ENCODE measurements around the gene UBTD2.
"Not testable (repeated sequence)": the region's sequence is repeated elsewhere in the genome, so short reads cannot be mapped to it uniquely, and the experiment has no call there.

Gene UBTD2

DNA sequence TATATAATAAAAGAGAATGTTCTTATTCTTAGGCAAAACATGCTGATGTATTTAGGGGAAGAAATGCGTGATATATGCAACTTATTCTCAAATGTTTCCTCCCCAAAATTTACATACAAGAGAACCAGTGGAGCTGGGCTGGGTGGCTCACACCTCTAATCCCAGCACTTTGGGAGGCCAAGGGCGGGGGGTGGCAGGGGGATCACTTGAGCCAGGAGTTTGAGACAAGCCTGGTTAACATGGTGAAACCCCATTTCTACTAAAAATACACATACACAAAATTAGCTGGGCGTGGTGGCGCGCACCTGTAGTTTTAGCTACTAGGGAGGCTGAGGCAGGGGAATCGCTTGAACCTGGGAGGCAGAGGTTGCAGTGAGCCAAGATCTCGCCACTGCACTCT is 27.5 kb upstream of the UBTD2 start:
- H3K36me3 ChIP-seq (ENCODE audit: control insufficient read depth, insufficient read depth, low read length): no peaks in the 10 kb centered on the region
- H3K4me3 ChIP-seq (ENCODE audit: low read depth, low read length): no peak overlapping the region
- no peaks in the 10 kb centered on the region for H3K4me1 ChIP-seq (ENCODE audit: control insufficient read depth, insufficient read depth, low read length)
- H3K9me3 ChIP-seq (ENCODE audit: control insufficient read depth, insufficient read depth, low read length): no peaks in the 10 kb centered on the region
- no peaks in the 10 kb centered on the region for H3K27me3 ChIP-seq (ENCODE audit: control insufficient read depth, insufficient read depth, low read length)
- H3K9ac ChIP-seq (ENCODE audit: low read depth, low read length): no peak overlapping the region

DNA sequence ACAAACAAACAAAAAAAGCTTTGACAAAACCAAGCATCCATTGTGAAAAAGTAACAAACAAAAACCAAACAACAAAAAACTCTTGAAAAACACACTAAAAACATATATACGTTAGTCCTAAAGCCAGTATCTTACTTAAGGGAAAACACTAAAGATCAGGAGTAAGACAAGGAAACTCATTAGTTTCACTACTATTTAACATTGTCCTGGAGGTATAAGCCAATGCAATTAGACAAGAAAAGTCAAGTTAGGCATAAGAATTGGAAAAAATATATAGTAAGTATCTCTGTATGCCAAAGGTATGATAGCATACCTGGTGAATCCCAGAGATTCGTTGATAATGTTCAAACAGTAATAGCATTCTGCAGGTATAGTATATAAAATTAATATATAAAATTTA is 21.8 kb upstream of the UBTD2 start:
- Histone ChIP-seq H3K4me1 (ENCODE audit: control insufficient read depth, insufficient read depth, low read length) (no peaks in the 10 kb centered on the region), H3K27me3 (ENCODE audit: control insufficient read depth, insufficient read depth, low read length) (no peaks in the 10 kb centered on the region), H3K9ac (ENCODE audit: low read depth, low read length) (no peak overlapping the region), H3K36me3 (ENCODE audit: control insufficient read depth, insufficient read depth, low read length) (no peaks in the 10 kb centered on the region), H3K9me3 (ENCODE audit: control insufficient read depth, insufficient read depth, low read length) (no peaks in the 10 kb centered on the region), H3K4me3 (ENCODE audit: low read depth, low read length) (no peak overlapping the region)

DNA sequence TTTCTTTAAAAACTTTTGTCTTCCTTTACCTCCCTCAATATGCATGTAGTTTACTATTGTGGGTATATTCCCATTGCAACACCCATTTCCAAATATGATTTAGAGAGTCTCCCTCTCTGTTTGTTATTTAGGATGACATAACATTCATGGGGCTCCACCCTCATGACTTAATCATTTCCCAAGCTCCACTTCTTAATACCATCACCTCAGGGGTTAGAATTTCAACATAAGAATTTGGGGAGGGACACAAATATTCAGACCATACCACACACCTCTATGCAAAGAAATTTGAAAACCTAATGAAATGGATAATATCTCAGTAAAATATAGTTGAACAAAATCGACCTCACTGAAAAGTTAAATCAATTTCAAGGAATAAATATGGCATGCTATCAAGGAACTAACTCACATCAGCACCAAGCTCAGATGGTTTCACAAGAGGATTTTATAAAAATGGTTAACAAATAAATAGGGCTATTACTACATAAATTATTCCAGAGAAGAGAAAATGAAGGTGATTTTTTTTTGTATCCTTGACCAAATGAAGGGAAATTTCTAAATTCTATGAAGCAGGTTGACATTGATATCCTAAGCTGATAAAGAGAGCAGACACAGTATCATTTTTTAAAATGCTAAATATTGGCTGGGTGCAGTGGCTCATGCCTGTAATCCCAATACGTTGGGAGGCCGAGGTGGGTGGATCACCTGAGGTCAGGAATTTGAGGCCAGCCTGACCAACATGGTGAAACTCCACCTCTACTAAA is 20.2 kb upstream of the UBTD2 start:
- H3K27me3 ChIP-seq (ENCODE audit: control insufficient read depth, insufficient read depth, low read length): no peaks in the 10 kb centered on the region
- no peaks in the 10 kb centered on the region for H3K9me3 ChIP-seq (ENCODE audit: control insufficient read depth, insufficient read depth, low read length)
- H3K4me1 ChIP-seq (ENCODE audit: control insufficient read depth, insufficient read depth, low read length): no peaks in the 10 kb centered on the region
- no peaks in the 10 kb centered on the region for H3K36me3 ChIP-seq (ENCODE audit: control insufficient read depth, insufficient read depth, low read length)
- no peak overlapping the region for H3K4me3 ChIP-seq (ENCODE audit: low read depth, low read length)
- H3K9ac ChIP-seq (ENCODE audit: low read depth, low read length): no peak overlapping the region

DNA sequence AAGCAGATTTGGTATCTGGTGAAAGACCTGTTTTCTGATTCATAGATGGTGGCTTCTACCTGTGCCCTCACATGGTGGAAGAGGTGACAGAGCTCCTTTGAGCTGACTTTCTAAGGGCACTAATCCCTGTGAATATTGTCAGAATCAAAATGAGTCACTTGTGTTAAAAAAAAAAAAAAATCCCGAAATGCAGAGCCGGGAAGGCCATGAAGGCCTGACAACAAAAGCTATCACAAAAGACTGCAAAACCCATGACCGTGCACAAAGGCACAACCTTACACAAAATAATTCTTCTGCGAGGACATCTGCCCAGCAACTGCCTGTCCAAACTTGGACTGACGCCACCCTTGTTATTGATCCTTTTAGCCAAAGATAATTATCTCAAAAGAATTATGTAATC is 19.6 kb upstream of the UBTD2 start:
- Histone ChIP-seq H3K9ac (ENCODE audit: low read depth, low read length) (no peak overlapping the region), H3K4me1 (ENCODE audit: control insufficient read depth, insufficient read depth, low read length) (no peaks in the 10 kb centered on the region), H3K4me3 (ENCODE audit: low read depth, low read length) (no peak overlapping the region), H3K27me3 (ENCODE audit: control insufficient read depth, insufficient read depth, low read length) (no peaks in the 10 kb centered on the region), H3K9me3 (ENCODE audit: control insufficient read depth, insufficient read depth, low read length) (no peaks in the 10 kb centered on the region), H3K36me3 (ENCODE audit: control insufficient read depth, insufficient read depth, low read length) (no peaks in the 10 kb centered on the region)

DNA sequence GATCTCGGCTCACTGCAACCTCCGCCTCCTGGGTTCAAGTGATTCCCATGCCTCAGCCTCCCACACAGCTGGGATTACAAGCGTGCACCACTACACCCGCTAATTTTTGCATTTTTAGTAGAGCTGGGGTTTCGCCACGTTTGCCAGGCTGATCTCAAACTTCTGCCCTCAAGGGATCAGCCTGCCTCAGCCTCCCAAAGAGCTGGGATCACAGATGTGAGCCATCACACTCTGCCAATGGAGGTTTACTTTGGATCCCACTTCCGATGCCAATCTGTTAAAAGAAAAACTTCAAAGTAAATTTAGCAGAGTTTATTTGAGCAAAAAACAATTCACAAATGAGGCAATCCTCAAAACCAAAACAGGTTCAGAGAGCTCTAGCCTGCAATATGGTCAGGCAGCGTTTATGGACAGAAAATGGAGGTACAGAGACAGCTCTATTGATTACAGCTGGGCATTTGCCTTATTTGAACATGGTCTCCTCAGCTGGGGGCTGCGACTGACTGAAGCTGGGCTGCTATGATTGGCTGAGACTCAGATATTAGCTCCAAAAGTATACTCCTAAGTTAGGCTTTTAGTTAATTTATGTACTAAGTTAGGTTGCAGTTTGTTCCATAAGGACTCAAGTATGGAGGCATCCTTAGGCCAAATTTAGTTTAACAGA is 18.6 kb upstream of the UBTD2 start:
- Histone ChIP-seq H3K27me3 (ENCODE audit: control insufficient read depth, insufficient read depth, low read length) (no peaks in the 10 kb centered on the region), H3K4me3 (ENCODE audit: low read depth, low read length) (no peak overlapping the region), H3K4me1 (ENCODE audit: control insufficient read depth, insufficient read depth, low read length) (no peaks in the 10 kb centered on the region), H3K36me3 (ENCODE audit: control insufficient read depth, insufficient read depth, low read length) (no peaks in the 10 kb centered on the region), H3K9me3 (ENCODE audit: control insufficient read depth, insufficient read depth, low read length) (no peaks in the 10 kb centered on the region), H3K9ac (ENCODE audit: low read depth, low read length) (no peak overlapping the region)

DNA sequence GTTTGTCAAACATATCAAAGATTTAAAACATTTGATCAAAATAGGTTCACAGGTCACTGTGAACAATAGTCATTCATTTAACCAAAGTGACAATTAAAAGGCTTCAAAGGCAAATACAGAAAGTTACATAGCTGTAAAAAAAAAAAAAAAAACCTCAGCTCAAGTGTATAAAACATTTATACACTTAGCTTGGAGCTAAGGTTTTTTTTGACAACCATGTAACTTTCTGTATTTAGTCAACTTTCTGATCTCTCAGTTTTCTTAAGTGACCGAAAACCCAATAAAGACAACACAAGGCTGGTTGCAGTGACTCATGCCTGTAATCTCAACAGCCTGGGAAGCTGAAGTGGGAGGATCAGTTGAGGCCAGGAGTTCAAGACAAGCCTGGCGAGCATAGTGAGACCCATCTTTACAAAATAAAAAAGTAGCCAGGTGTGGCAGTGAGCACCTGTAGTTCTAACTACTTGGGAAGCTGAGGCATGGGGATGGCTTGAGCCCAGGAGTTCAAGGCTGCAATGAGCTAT is 16.4 kb upstream of the UBTD2 start:
- Histone ChIP-seq H3K4me1 (ENCODE audit: control insufficient read depth, insufficient read depth, low read length) (no peaks in the 10 kb centered on the region), H3K9me3 (ENCODE audit: control insufficient read depth, insufficient read depth, low read length) (no peaks in the 10 kb centered on the region), H3K36me3 (ENCODE audit: control insufficient read depth, insufficient read depth, low read length) (no peaks in the 10 kb centered on the region), H3K27me3 (ENCODE audit: control insufficient read depth, insufficient read depth, low read length) (no peaks in the 10 kb centered on the region), H3K9ac (ENCODE audit: low read depth, low read length) (no peak overlapping the region), H3K4me3 (ENCODE audit: low read depth, low read length) (no peak overlapping the region)

DNA sequence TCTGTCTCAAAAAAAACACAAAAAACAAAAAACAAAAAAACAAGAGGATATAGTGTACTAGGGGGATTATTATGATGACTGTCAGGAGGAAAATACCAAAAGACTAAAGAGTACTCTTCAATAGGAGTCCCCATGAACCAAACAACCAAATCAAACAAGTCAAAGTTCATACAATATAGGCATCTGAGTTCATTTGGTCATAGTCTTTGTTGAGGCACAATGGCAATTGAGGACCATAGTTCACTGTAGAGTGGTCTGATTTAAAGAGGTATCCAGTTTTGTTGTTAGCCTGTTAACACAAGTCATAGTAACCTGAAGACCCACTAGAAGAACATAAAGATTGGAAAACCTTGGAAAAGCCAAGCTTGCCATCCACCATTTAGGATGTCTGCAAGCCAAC is 11.3 kb upstream of the UBTD2 start:
- Histone ChIP-seq H3K4me3 (ENCODE audit: low read depth, low read length) (no peak overlapping the region), H3K9me3 (ENCODE audit: control insufficient read depth, insufficient read depth, low read length) (no peaks in the 10 kb centered on the region), H3K4me1 (ENCODE audit: control insufficient read depth, insufficient read depth, low read length) (no peaks in the 10 kb centered on the region), H3K9ac (ENCODE audit: low read depth, low read length) (no peak overlapping the region), H3K36me3 (ENCODE audit: control insufficient read depth, insufficient read depth, low read length) (no peaks in the 10 kb centered on the region), H3K27me3 (ENCODE audit: control insufficient read depth, insufficient read depth, low read length) (no peaks in the 10 kb centered on the region)

DNA sequence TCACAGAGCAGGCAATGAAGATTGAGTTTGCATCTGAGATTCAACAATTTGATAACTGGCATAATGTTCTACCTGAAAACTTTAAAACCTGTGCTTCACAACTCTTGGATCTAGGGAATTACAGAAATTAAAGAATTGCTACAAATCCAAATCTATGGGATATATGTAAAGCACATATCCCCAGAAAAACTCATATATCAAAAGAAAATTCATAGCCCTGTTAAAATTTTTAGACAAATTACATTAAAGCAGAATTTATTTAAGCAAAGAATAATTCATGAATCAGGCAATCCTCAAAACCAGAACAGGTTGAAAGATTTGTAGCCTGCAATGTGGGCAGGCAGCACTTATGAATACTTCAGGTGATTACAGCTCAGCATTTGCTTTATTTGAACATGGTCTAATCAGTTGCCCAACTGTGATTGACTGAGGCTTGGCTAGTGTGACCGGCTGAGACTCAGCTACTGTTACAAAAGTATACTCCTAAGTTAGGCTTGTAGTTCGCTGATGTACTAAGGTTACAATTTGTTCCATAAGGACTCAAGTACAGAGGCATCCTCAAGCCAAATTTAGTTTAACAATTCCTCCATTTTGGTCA is 10.3 kb upstream of the UBTD2 start:
- no peaks in the 10 kb centered on the region for H3K27me3 ChIP-seq (ENCODE audit: control insufficient read depth, insufficient read depth, low read length)
- no peak overlapping the region for H3K9ac ChIP-seq (ENCODE audit: low read depth, low read length)
- no peaks in the 10 kb centered on the region for H3K36me3 ChIP-seq (ENCODE audit: control insufficient read depth, insufficient read depth, low read length)
- no peaks in the 10 kb centered on the region for H3K9me3 ChIP-seq (ENCODE audit: control insufficient read depth, insufficient read depth, low read length)
- no peaks in the 10 kb centered on the region for H3K4me1 ChIP-seq (ENCODE audit: control insufficient read depth, insufficient read depth, low read length)
- no peak overlapping the region for H3K4me3 ChIP-seq (ENCODE audit: low read depth, low read length)

DNA sequence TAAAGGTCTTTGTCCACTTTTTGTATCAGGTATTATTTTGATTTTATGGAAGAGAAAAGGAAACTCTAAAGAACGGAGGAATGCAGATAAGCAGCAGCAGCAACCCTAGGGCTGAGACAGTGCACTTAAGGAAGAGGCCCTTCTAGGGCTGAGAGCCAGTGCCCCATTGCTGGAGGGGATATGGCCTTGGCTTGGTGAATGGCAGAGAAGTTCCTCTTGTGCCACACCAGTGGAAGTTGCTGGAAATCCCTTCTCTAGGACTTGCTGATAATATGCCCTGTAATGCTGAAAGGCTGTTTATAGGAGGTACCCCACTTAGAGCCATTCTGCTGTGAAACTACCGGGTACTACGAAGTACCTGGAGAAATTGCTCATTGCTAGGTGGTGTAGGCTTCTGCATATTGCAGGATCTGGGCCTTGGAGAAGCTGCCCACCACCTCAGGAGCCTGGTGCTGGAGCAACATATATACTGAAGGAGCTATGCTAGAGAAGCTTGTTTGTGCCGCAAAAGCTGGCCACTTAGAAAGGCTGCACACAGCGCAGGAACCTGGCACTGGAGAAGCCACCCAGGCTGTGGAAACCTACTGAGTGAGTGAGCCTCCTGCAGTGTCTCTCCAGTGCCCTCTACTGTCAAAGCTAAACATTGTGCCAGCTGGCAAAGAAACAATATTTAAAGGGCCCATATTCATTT is 9.6 kb upstream of the UBTD2 start:
- no peaks in the 10 kb centered on the region for H3K27me3 ChIP-seq (ENCODE audit: control insufficient read depth, insufficient read depth, low read length)
- no peak overlapping the region for H3K4me3 ChIP-seq (ENCODE audit: low read depth, low read length)

DNA sequence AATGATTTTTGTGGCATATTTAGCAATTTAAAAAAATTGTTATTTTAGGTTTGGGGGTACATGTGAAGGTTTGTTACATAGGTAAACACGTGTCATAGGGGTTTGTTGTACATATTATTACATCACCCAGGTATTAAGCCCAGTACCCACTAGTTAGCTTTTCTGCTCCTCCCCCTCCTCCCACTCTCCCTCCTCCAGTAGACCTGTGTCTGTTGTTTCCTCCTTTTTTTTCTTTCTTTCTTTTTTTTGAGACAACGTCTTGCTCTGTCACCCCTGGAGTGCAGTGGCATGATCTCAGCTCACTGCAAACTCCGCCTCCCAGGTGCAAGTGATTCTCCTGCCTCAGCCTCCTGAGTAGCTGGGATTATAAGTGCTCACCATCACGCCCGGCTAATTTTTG is 8.3 kb upstream of the UBTD2 start:
- H3K4me3 ChIP-seq (ENCODE audit: low read depth, low read length); H3K9ac ChIP-seq (ENCODE audit: low read depth, low read length); H3K36me3 ChIP-seq (ENCODE audit: control insufficient read depth, insufficient read depth, low read length); H3K9me3 ChIP-seq (ENCODE audit: control insufficient read depth, insufficient read depth, low read length); H3K4me1 ChIP-seq (ENCODE audit: control insufficient read depth, insufficient read depth, low read length); H3K27me3 ChIP-seq (ENCODE audit: control insufficient read depth, insufficient read depth, low read length): not testable (repeated sequence)

More for the DNA sequence above, 9.6 kb upstream of the UBTD2 start:
- Histone ChIP-seq H3K9ac (ENCODE audit: low read depth, low read length) (no peak overlapping the region), H3K4me1 (ENCODE audit: control insufficient read depth, insufficient read depth, low read length) (no peaks in the 10 kb centered on the region), H3K36me3 (ENCODE audit: control insufficient read depth, insufficient read depth, low read length) (no peaks in the 10 kb centered on the region), H3K9me3 (ENCODE audit: control insufficient read depth, insufficient read depth, low read length) (no peaks in the 10 kb centered on the region)

DNA sequence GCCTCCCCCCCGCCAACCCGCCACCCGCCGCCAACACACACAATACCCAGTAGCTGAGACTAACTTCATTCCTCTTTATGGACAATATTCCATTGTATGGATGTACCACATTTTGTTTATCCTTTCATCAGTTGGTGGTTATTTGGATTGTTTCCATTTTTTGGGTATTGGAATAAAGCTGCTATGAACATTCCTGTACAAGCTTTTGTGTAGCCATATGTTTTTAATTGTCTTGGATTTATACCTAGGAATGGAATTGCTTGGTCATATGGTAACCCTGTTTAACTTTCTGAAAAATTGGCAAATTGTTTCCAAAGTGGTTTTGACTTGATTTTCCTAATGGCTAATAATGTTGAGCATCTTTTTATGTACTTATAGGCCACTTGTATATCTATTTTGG is 4.9 kb upstream of the UBTD2 start:
- H3K27me3 ChIP-seq (ENCODE audit: control insufficient read depth, insufficient read depth, low read length): no peaks in the 10 kb centered on the region
- no peaks in the 10 kb centered on the region for H3K4me1 ChIP-seq (ENCODE audit: control insufficient read depth, insufficient read depth, low read length)
- no peaks in the 10 kb centered on the region for H3K9me3 ChIP-seq (ENCODE audit: control insufficient read depth, insufficient read depth, low read length)
- no peak overlapping the region for H3K9ac ChIP-seq (ENCODE audit: low read depth, low read length)
- H3K4me3 ChIP-seq (ENCODE audit: low read depth, low read length): no peak overlapping the region
- H3K36me3 ChIP-seq (ENCODE audit: control insufficient read depth, insufficient read depth, low read length): no peaks in the 10 kb centered on the region

Measured in iPS-15b (cell line).